Central memory CD8-positive, alpha-beta T cell (primary cell): Measurements from ENCODE around the gene RDX.
"Not testable (repeated sequence)": the region's sequence is repeated elsewhere in the genome, so short reads cannot be mapped to it uniquely, and the experiment has no call there.

Experiments used
- ATAC-seq: fragments of 150-1000 bp; cut with Tn5 transposase; replicated peaks from 2 replicates; pipeline ENCODE4 v1.10.0; 2022; ENCODE audit warnings: mild to moderate bottlenecking, moderate FRiP score, moderate number of reproducible peaks; ENCODE audit not compliant: poor library complexity, severe bottlenecking; ENCODE audit errors: extremely low read depth
- DNase-seq, 2 donors: peaks; one replicate each; pipeline ENCODE4 v3.0.0; 2021; ENCODE audit warnings: low spot score in 2 of 2
- H3K27ac Mint-ChIP-seq: one replicate; pipeline ENCODE4 v1.8.0; 2022; ENCODE audit warnings: low read depth, mild to moderate bottlenecking, moderate library complexity, mixed read lengths
- H3K27me3 Mint-ChIP-seq: one replicate; pipeline ENCODE4 v1.8.0; 2022; ENCODE audit warnings: mixed read lengths
- H3K36me3 Mint-ChIP-seq: one replicate; pipeline ENCODE4 v1.8.0; 2022; ENCODE audit warnings: mild to moderate bottlenecking, moderate library complexity, mixed read lengths; ENCODE audit not compliant: insufficient read depth
- H3K4me1 Mint-ChIP-seq: one replicate; pipeline ENCODE4 v1.8.0; 2022; ENCODE audit warnings: mixed read lengths
- H3K4me3 Mint-ChIP-seq: one replicate; pipeline ENCODE4 v1.8.0; 2022; ENCODE audit warnings: mild to moderate bottlenecking, moderate library complexity, mixed read lengths
- H3K9me3 Mint-ChIP-seq: one replicate; pipeline ENCODE4 v1.8.0; 2022; ENCODE audit warnings: mixed read lengths

Gene RDX

DNA sequence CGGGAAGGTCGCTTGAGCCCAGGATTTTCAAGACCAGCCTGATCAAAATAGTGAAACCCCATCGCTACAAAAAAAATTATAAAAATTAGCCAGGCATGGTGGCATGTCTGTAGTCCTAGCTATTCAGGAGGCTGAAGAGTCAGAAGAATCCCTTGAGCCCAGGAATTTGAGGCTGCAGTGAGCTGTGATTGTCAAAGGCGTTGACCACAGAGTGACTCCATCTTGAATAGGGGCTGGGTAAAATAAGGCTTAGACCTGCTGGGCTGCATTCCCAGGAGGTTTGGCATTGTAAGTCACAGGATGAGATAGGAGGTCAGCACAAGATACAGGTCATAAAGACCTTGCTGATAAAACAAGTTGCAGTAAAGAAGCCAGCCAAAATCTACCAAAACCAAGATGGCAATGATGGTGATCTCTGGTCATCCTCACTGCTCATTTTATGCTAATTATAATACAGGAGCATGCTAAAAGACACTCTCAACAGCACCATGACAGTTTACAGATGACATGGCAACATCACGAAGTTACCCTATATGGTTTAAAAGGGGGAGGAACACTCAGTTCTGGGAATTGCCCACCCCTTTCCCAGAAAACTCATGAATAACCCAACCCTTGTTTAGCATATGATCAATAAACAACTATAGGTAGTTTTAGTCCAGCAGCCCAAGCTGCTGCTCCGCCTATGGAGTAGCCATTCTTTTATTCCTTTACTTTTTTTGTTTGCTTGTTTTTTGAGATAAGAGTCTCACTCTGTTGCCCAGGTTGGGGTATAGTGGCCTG is 2.8 kb upstream of the RDX start:
- no peaks in the 10 kb centered on the region for H3K27me3 Mint-ChIP-seq
- H3K36me3 Mint-ChIP-seq, result peaks cover 3% of the 10 kb centered on the region
- ATAC-seq (no peak), DNase-seq (no peak)
- H3K27ac Mint-ChIP-seq, result no peak overlapping the region
- peaks cover 9% of the 10 kb centered on the region for H3K4me1 Mint-ChIP-seq
- no peak overlapping the region for H3K4me3 Mint-ChIP-seq
- peaks cover 5% of the 10 kb centered on the region for H3K9me3 Mint-ChIP-seq

DNA sequence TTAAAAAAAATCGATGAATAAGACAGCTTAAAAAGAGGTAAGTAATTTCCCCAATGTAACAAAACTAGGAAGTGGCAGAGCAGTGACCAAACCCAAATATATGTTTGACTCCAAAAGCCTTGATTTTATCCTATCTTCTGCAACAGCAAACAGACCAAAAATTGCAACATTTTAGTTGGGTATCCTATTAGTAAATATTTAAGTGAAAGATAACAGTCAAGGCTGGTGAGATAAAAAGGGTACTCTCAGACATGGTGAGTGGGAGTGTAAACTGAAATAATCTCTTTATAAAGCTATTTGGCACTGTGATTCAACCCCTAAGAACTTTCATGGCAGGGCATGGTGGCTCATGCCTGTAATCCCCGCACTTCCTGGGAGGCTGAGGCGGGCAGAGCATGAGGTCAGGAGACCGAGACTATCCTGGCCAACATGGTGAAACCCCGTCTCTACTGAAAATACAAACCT is 1.9 kb upstream of the RDX start:
- DNase-seq (no peak), ATAC-seq (no peak)
- Mint-ChIP-seq H3K27ac (no peak overlapping the region), H3K4me3 (no peak overlapping the region), H3K27me3 (no peaks in the 10 kb centered on the region), H3K36me3 (peaks cover 3% of the 10 kb centered on the region), H3K9me3 (peaks cover 5% of the 10 kb centered on the region), H3K4me1 (peaks cover 10% of the 10 kb centered on the region)

- ATAC-seq, result peak; percentile 5
- H3K27ac Mint-ChIP-seq, result no peak overlapping the region
- H3K9me3 Mint-ChIP-seq, result peaks cover 5% of the 10 kb centered on the region
- H3K4me1 Mint-ChIP-seq, result peaks cover 10% of the 10 kb centered on the region
- H3K27me3 Mint-ChIP-seq, result no peaks in the 10 kb centered on the region
- H3K36me3 Mint-ChIP-seq, result peaks cover 3% of the 10 kb centered on the region
- DNase-seq, result no peak
- no peak overlapping the region for H3K4me3 Mint-ChIP-seq
These were observed 1.4 kb upstream of the RDX start for GRCh38 chr11:110297726-110298300.

- no peak for ATAC-seq
- peaks cover 5% of the 10 kb centered on the region for H3K9me3 Mint-ChIP-seq
- peaks cover 3% of the 10 kb centered on the region for H3K36me3 Mint-ChIP-seq
- peak overlapping the region; percentile 83 for H3K4me3 Mint-ChIP-seq
- no peaks in the 10 kb centered on the region for H3K27me3 Mint-ChIP-seq
- H3K4me1 Mint-ChIP-seq, result peaks cover 10% of the 10 kb centered on the region
- no peak overlapping the region for H3K27ac Mint-ChIP-seq
- no peak for DNase-seq
These were observed 787 bp upstream of the RDX start for GRCh38 chr11:110297076-110297725.

- Mint-ChIP-seq H3K4me1 (peaks cover 19% of the 10 kb centered on the region), H3K27ac (peak overlapping the region; percentile 59), H3K4me3 (peak overlapping the region; percentile 83), H3K27me3 (no peaks in the 10 kb centered on the region), H3K36me3 (peaks cover 5% of the 10 kb centered on the region), H3K9me3 (peaks cover 5% of the 10 kb centered on the region)
- DNase-seq, result no peak
- ATAC-seq, result peak; percentile 66
These were observed 736 bp downstream of the RDX start for GRCh38 chr11:110295531-110296225.

GRCh38 chr11:110295086-110295485 is 1.3 kb downstream of the RDX start:
- peaks cover 2% of the 10 kb centered on the region for H3K9me3 Mint-ChIP-seq
- H3K36me3 Mint-ChIP-seq, result peaks cover 5% of the 10 kb centered on the region
- H3K4me1 Mint-ChIP-seq, result peaks cover 19% of the 10 kb centered on the region
- H3K4me3 Mint-ChIP-seq, result peak overlapping the region; percentile 83
- DNase-seq (no peak), ATAC-seq (no peak)
- H3K27ac Mint-ChIP-seq, result peak overlapping the region; percentile 59
- no peaks in the 10 kb centered on the region for H3K27me3 Mint-ChIP-seq

GRCh38 chr11:110294509-110294908 is 1.9 kb downstream of the RDX start:
- Mint-ChIP-seq H3K4me1 (peaks cover 23% of the 10 kb centered on the region), H3K4me3 (peak overlapping the region; percentile 83), H3K36me3 (peaks cover 7% of the 10 kb centered on the region), H3K27ac (no peak overlapping the region), H3K27me3 (no peaks in the 10 kb centered on the region), H3K9me3 (no peaks in the 10 kb centered on the region)
- ATAC-seq, result no peak
- no peak for DNase-seq

DNA sequence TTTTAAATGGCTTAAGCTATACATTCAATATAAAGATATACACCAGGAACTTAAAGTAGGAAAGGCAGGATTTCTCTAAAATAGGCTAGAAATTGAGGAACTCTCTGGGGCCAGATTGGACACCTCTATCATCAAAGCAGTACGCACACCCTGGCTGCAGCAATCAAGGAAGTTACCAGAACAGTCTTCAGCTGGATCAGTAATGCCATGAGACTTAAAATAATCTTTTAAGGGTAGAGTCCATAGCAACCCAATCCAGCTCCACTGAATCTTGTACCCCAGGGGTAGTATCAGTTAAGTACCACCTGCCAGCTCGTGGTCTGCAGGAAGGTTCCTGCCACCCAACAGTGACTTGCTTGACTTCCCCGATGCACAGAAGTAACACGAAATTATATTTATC is 3.0 kb downstream of the RDX start:
- H3K27me3 Mint-ChIP-seq, result no peaks in the 10 kb centered on the region
- no peaks in the 10 kb centered on the region for H3K9me3 Mint-ChIP-seq
- no peak for ATAC-seq
- H3K36me3 Mint-ChIP-seq, result peaks cover 7% of the 10 kb centered on the region
- no peak overlapping the region for H3K27ac Mint-ChIP-seq
- no peak overlapping the region for H3K4me3 Mint-ChIP-seq
- H3K4me1 Mint-ChIP-seq, result peaks cover 23% of the 10 kb centered on the region
- no peak for DNase-seq

GRCh38 chr11:110292146-110292545 is 4.3 kb downstream of the RDX start:
- not testable (repeated sequence) for DNase-seq, ATAC-seq, H3K4me3 Mint-ChIP-seq, H3K27me3 Mint-ChIP-seq, H3K36me3 Mint-ChIP-seq, H3K9me3 Mint-ChIP-seq, H3K27ac Mint-ChIP-seq
- peaks cover 32% of the 10 kb centered on the region for H3K4me1 Mint-ChIP-seq

GRCh38 chr11:110290591-110291334 is 5.7 kb downstream of the RDX start:
- Mint-ChIP-seq H3K9me3 (no peaks in the 10 kb centered on the region), H3K27me3 (no peaks in the 10 kb centered on the region), H3K4me3 (no peak overlapping the region), H3K36me3 (peaks cover 4% of the 10 kb centered on the region), H3K27ac (no peak overlapping the region), H3K4me1 (peaks cover 32% of the 10 kb centered on the region)
- ATAC-seq, result no peak
- no peak for DNase-seq

GRCh38 chr11:110289472-110289871 is 6.9 kb downstream of the RDX start:
- ATAC-seq, result no peak
- peaks cover 26% of the 10 kb centered on the region for H3K4me1 Mint-ChIP-seq
- H3K36me3 Mint-ChIP-seq, result peaks cover 4% of the 10 kb centered on the region
- H3K4me3 Mint-ChIP-seq, result no peak overlapping the region
- no peaks in the 10 kb centered on the region for H3K9me3 Mint-ChIP-seq
- no peak for DNase-seq
- H3K27me3 Mint-ChIP-seq, result no peaks in the 10 kb centered on the region
- no peak overlapping the region for H3K27ac Mint-ChIP-seq

GRCh38 chr11:110287537-110287936 is 8.9 kb downstream of the RDX start:
- Mint-ChIP-seq H3K9me3 (no peaks in the 10 kb centered on the region), H3K36me3 (peaks cover 4% of the 10 kb centered on the region), H3K27ac (no peak overlapping the region), H3K4me1 (peaks cover 22% of the 10 kb centered on the region), H3K27me3 (no peaks in the 10 kb centered on the region), H3K4me3 (no peak overlapping the region)
- ATAC-seq (peak; percentile 60), DNase-seq (no peak)
